Activated CD4-positive, alpha-beta T cell treated with anti-CD3 and anti-CD28 coated beads, Interleukin-2, Interleukin-4, amounts not matched to agents 100 ng/mL and 50 ng/mL, durations not matched to agents 16 hours and 8 hours (primary cell): ENCODE results near the gene ABHD2.
"Not testable (repeated sequence)": the region's sequence is repeated elsewhere in the genome, so short reads cannot be mapped to it uniquely, and the experiment has no call there.

ENCODE experiments used
- DNase-seq: peaks from one replicate; pipeline ENCODE4 v3.0.0-alpha.2; 2020; ENCODE audit warnings: low spot score

The ABHD2 gene

GRCh38 chr15:89120479-89121000 is 32.3 kb downstream of the ABHD2 start:
- not testable (repeated sequence) for DNase-seq

- no peak for DNase-seq
Observed at GRCh38 chr15:89121414-89121813, 33.2 kb downstream of the ABHD2 start.

- no peak for DNase-seq
Observed at GRCh38 chr15:89122505-89123180, 34.4 kb downstream of the ABHD2 start.

- no peak for DNase-seq
Observed at GRCh38 chr15:89123181-89123525, 34.9 kb downstream of the ABHD2 start.

GRCh38 chr15:89125088-89125826 is 37.0 kb downstream of the ABHD2 start:
- DNase-seq = no peak

GRCh38 chr15:89126009-89126408 is 37.8 kb downstream of the ABHD2 start:
- peak; percentile 30 for DNase-seq

- DNase-seq = peak; percentile 60
Observed at GRCh38 chr15:89127054-89127702, 38.9 kb downstream of the ABHD2 start.

- DNase-seq = no peak
Observed at GRCh38 chr15:89128320-89129122, 40.3 kb downstream of the ABHD2 start.

GRCh38 chr15:89129123-89129815 is 41.0 kb downstream of the ABHD2 start:
- DNase-seq = peak; percentile 35

GRCh38 chr15:89129816-89130134 is 41.5 kb downstream of the ABHD2 start:
- no peak for DNase-seq

GRCh38 chr15:89130201-89130600 is 41.9 kb downstream of the ABHD2 start:
- DNase-seq = peak; percentile 70

- no peak for DNase-seq
Observed at GRCh38 chr15:89131731-89132130, 43.5 kb downstream of the ABHD2 start.

GRCh38 chr15:89132611-89133507 is 44.6 kb downstream of the ABHD2 start:
- no peak for DNase-seq

GRCh38 chr15:89135387-89136077 is 47.3 kb downstream of the ABHD2 start:
- not testable (repeated sequence) for DNase-seq

GRCh38 chr15:89136078-89136806 is 48.0 kb downstream of the ABHD2 start:
- no peak for DNase-seq

GRCh38 chr15:89136818-89137772 is 48.8 kb downstream of the ABHD2 start:
- DNase-seq = no peak

GRCh38 chr15:89137926-89138325 is 49.7 kb downstream of the ABHD2 start:
- DNase-seq = no peak

- DNase-seq = no peak
Observed at GRCh38 chr15:89138999-89139612, 50.9 kb downstream of the ABHD2 start.
